Endothelial cell of umbilical vein (primary cell): ENCODE results near the gene PHPT1. TPM values are rescaled to one million over a fixed set of nuclear protein-coding genes. Genes with fewer than 3 reads are reported as not detected.
"Not testable (repeated sequence)": the region's sequence is repeated elsewhere in the genome, so short reads cannot be mapped to it uniquely, and the experiment has no call there.

Experiments
- BruUV-seq: library from RNA; stranded (reverse); fragments of 400-500 nt; replicated peaks from 2 replicates; lab custom pipeline; 2021; lab: Mats Ljungman, UMichigan
- CTCF ChIA-PET: fragments of 300-600, 350-600 bp; sonication (Branson Sonifier 250); formaldehyde crosslinking; loops from one replicate; lab custom pipeline; 2021; ENCODE audit warnings: antibody characterized with exemption, inconsistent platforms; lab: Charles Lee
- POLR2A ChIA-PET: fragments of 300-600, 350-600 bp; sonication (Branson Sonifier 250); formaldehyde crosslinking; loops from one replicate; lab custom pipeline; 2021; ENCODE audit warnings: antibody characterized with exemption, inconsistent platforms; lab: Charles Lee
- DNase-seq: peaks from one replicate; pipeline ENCODE4 v3.0.0-alpha.2; 2011; ENCODE audit warnings: low read depth, low spot score
- FAIRE-seq: peaks from 2 replicates; lab custom pipeline; 2011; peaks lifted over from hg19 to GRCh38; lab: Jason Lieb, UNC
- H2AFZ ChIP-seq: 2 replicates; pipeline ENCODE4 v1.6.0; 2012; ENCODE audit warnings: low read depth, low read length, control low read depth, inconsistent platforms
- H3K27ac ChIP-seq: 2 replicates; pipeline ENCODE4 v1.5.1; 2011; ENCODE audit warnings: low read depth, mild to moderate bottlenecking, control low read depth, low read length, moderate library complexity; ENCODE audit not compliant: insufficient read depth
- H3K27me3 ChIP-seq, 2 experiments: 2 replicates each; pipeline versions ENCODE4 v1.6.0 to v1.6.1; 2011; ENCODE audit warnings: low read length in 2 of 2, mixed read lengths in 1 of 2; ENCODE audit not compliant: control insufficient read depth in 2 of 2, insufficient read depth in 2 of 2
- H3K36me3 ChIP-seq, 2 experiments: 2 replicates in 1 of 2; 3 replicates in 1 of 2; pipeline ENCODE4 v1.5.1; 2011; ENCODE audit warnings: low read length in 2 of 2, mild to moderate bottlenecking in 1 of 2, moderate library complexity in 1 of 2; ENCODE audit not compliant: control insufficient read depth in 2 of 2, insufficient read depth in 2 of 2; ENCODE audit errors: extremely low read depth in 1 of 2
- H3K4me1 ChIP-seq: 3 replicates; pipeline ENCODE4 v1.5.1; 2011; ENCODE audit warnings: mild to moderate bottlenecking, low read length; ENCODE audit not compliant: control insufficient read depth, insufficient read depth; ENCODE audit errors: extremely low read depth
- H3K4me2 ChIP-seq: 2 replicates; pipeline ENCODE4 v1.6.1; 2011; ENCODE audit warnings: low read length, control low read depth, mixed read lengths; ENCODE audit not compliant: insufficient read depth
- H3K4me3 ChIP-seq, 3 experiments: fragments of 200-600 bp in 1 of 3; sonication (generic), shearing (Covaris generic) in 1 of 3; replicated peaks in 1 of 3; 2 replicates each; pipeline ENCODE4 v1.5.1; 2011 to 2016; ENCODE audit warnings: control low read depth in 3 of 3, low read length in 3 of 3, mild to moderate bottlenecking in 2 of 3, inconsistent platforms in 1 of 3, low read depth in 1 of 3, moderate library complexity in 1 of 3; ENCODE audit not compliant: insufficient read depth in 1 of 3
- H3K79me2 ChIP-seq: 2 replicates; pipeline ENCODE4 v1.6.0; 2012; ENCODE audit warnings: low read length, inconsistent platforms; ENCODE audit not compliant: control insufficient read depth, insufficient read depth
- H3K9ac ChIP-seq: replicated peaks from 2 replicates; pipeline ENCODE3; 2011; ENCODE audit warnings: low read length, control low read depth; ENCODE audit not compliant: insufficient read depth; ENCODE audit errors: extremely low read depth
- H3K9me1 ChIP-seq: replicated peaks from 3 replicates; pipeline ENCODE4 v1.6.0; 2011; ENCODE audit warnings: mild to moderate bottlenecking, low read length; ENCODE audit not compliant: control insufficient read depth, insufficient read depth; ENCODE audit errors: extremely low read depth
- H3K9me3 ChIP-seq: replicated peaks from 2 replicates; pipeline ENCODE4 v1.5.1; 2012; ENCODE audit warnings: low read length, inconsistent platforms; ENCODE audit not compliant: control insufficient read depth, insufficient read depth
- H4K20me1 ChIP-seq: replicated peaks from 2 replicates; pipeline ENCODE3; 2011; ENCODE audit warnings: mild to moderate bottlenecking, low read length; ENCODE audit not compliant: control insufficient read depth, insufficient read depth; ENCODE audit errors: extremely low read depth
- EZH2 ChIP-seq: IDR thresholded peaks from 2 replicates; pipeline ENCODE4 v1.6.1; 2012; ENCODE audit warnings: borderline replicate concordance, low read depth, mild to moderate bottlenecking, moderate library complexity, low read length, inconsistent platforms; ENCODE audit not compliant: severe bottlenecking
- FOS ChIP-seq: IDR thresholded peaks from 2 replicates; pipeline ENCODE4 v1.6.1; 2011; ENCODE audit warnings: mild to moderate bottlenecking, low read length, moderate library complexity, borderline replicate concordance; ENCODE audit not compliant: insufficient read depth
- GATA2 ChIP-seq: IDR thresholded peaks from 2 replicates; pipeline ENCODE4 v1.7.0; 2011; ENCODE audit warnings: low read depth, mild to moderate bottlenecking, moderate library complexity, mixed read lengths, low read length; ENCODE audit not compliant: insufficient read length, insufficient read depth
- JUN ChIP-seq: IDR thresholded peaks from 2 replicates; pipeline ENCODE4 v1.6.1; 2011; ENCODE audit warnings: borderline replicate concordance, low read depth; ENCODE audit not compliant: insufficient read length, insufficient read depth
- MYC ChIP-seq: IDR thresholded peaks from one replicate; pipeline ENCODE4 v1.6.1; 2011; ENCODE audit warnings: mild to moderate bottlenecking, low read depth, low read length
- POLR2A ChIP-seq: IDR thresholded peaks from 2 replicates; pipeline ENCODE4 v1.6.1; 2012; ENCODE audit warnings: low read depth, mild to moderate bottlenecking, control low read depth, low read length
- POLR2AphosphoS5 ChIP-seq: IDR thresholded peaks from 2 replicates; pipeline ENCODE4 v1.6.1; 2012; ENCODE audit warnings: low read depth, mild to moderate bottlenecking, control low read depth, low read length, moderate library complexity; ENCODE audit not compliant: insufficient read depth
- dilution Hi-C: fragments of 300-500 bp; cut with MboI; formaldehyde crosslinking; loops from one replicate; pipeline ENCODE4 v1.15.0; 2019; ENCODE audit warnings: low sequenced_read_pairs; ENCODE audit not compliant: extremely low pct_ligation_motif_present
- intact Hi-C: fragments of 100-400 bp; cut with micrococcal nuclease; formaldehyde crosslinking; loops from one replicate; pipeline ENCODE4 v1.10.0; 2022
- polyA plus RNA-seq, 4 experiments: library from polyadenylated mRNA; depleted of rRNA in 3 of 4; stranded (reverse) in 3 of 4; unstranded in 1 of 4; fragments of >200 nt; gene quantifications; 2 replicates each; pipeline versions ENCODE4 v1.2.1 to v1.2.3, GENCODE V29; 2011 to 2012; ENCODE audit warnings: missing spikeins in 1 of 4
- total RNA-seq: library from RNA; stranded (reverse); gene quantifications from 2 replicates; pipeline ENCODE4 v1.2.3, GENCODE V29; 2021
- TF ChIP-seq, protein P1 (sequence below), 2 donors: IDR thresholded peaks; 1 replicate in 1 of 2; 2 replicates in 1 of 2; pipeline ENCODE4 v1.5.1; 2011; ENCODE audit warnings: low read length in 2 of 2, mild to moderate bottlenecking in 2 of 2, moderate library complexity in 2 of 2, control low read depth in 1 of 2, inconsistent platforms in 1 of 2, low read depth in 1 of 2; ENCODE audit not compliant: insufficient read depth in 1 of 2; ENCODE audit errors: extremely low read depth in 1 of 2
- TF ChIP-seq, protein P2 (sequence below): IDR thresholded peaks from 2 replicates; pipeline ENCODE4 v1.6.1; 2011; ENCODE audit not compliant: insufficient read depth, insufficient read length

PHPT1 gene
- total and polyA plus RNA-seq, 2 donors (not counting 3 experiments of a cell fraction or from before 2014, with no cell fraction given): 139 to 319 TPM

DNA sequence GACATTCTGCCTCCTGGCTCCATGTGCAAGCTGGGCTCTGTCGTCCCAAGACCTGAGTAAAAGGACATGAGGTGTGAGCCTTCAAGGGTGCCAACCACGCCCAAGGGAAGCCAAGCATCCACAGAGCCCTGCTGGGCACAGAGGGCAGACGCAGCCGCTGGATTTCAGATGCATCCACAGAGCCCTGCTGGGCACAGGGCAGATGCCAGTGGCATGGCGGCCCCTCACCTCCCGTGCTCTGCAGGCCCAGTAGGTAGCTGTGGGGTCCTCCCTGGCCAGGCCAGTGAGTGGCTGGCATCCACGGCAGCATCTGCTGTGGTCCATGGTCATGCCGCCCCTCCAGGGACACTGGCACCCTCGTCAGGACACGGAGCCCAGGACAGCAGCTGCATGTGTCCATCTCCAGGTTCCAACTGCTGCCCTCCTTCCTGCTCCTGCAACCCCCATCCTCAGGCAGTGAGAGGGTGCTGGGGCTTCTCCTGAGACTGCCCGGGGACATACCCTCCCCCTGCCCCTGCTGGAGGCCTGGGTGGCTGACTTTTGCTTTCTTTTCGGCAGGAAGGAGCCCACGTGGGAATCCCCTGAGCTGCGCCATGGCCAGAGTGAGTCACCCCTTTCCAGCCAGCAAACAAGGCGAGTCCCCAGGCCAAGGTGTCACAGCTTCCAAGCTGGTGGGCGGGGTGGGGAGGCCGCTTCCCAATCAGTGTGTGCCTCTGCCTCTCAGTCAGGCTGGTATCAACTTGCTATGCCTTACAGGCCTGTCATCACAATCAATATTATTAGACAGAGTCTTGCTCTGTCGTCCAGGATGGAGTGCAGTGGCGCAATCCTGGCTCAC lies 33.1 kb downstream of the PHPT1 start:
- DNase-seq (peak; percentile 51), FAIRE-seq (peak; percentile 72)
- BruUV-seq: no TSS peak
- H3K27ac ChIP-seq: no peak overlapping the region
- no peaks in the 10 kb centered on the region for H3K36me3 ChIP-seq
- peak overlapping the region; percentile 9 for H2AFZ ChIP-seq
- peaks cover 7% of the 10 kb centered on the region for H3K79me2 ChIP-seq
- H3K9me1 ChIP-seq: no peaks in the 10 kb centered on the region
- dilution Hi-C loops (no loop called here), intact Hi-C loops (no loop called here)
- H3K9ac ChIP-seq: no peak overlapping the region
- H3K4me3 ChIP-seq: no peak overlapping the region
- no peaks in the 10 kb centered on the region for H3K9me3 ChIP-seq
- H4K20me1 ChIP-seq: no peaks in the 10 kb centered on the region
- peaks cover 10% of the 10 kb centered on the region for H3K4me1 ChIP-seq
- H3K4me2 ChIP-seq: no peak overlapping the region
- H3K27me3 ChIP-seq: no peaks in the 10 kb centered on the region
- ChIA-PET POLR2A (no interaction called here), CTCF (interaction anchor here (1.1 kb wide), 1 partner anchor 35 kb away, joined by 3 read pairs; no protein-coding TSS in a partner anchor)
- TF ChIP-seq JUN (no peak), FOS (peak; percentile 10), POLR2AphosphoS5 (no peak), MYC (no peak), EZH2 (no peak), GATA2 (no peak), POLR2A (no peak)
- TF ChIP-seq, protein P1, sequence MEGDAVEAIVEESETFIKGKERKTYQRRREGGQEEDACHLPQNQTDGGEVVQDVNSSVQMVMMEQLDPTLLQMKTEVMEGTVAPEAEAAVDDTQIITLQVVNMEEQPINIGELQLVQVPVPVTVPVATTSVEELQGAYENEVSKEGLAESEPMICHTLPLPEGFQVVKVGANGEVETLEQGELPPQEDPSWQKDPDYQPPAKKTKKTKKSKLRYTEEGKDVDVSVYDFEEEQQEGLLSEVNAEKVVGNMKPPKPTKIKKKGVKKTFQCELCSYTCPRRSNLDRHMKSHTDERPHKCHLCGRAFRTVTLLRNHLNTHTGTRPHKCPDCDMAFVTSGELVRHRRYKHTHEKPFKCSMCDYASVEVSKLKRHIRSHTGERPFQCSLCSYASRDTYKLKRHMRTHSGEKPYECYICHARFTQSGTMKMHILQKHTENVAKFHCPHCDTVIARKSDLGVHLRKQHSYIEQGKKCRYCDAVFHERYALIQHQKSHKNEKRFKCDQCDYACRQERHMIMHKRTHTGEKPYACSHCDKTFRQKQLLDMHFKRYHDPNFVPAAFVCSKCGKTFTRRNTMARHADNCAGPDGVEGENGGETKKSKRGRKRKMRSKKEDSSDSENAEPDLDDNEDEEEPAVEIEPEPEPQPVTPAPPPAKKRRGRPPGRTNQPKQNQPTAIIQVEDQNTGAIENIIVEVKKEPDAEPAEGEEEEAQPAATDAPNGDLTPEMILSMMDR (IDR thresholded peaks at IDR 0.05; ENCODE audit: extremely low read depth in 1 of 2, insufficient read depth in 1 of 2, low read depth in 1 of 2, low read length in 2 of 2): no peak
- TF ChIP-seq, protein P2, sequence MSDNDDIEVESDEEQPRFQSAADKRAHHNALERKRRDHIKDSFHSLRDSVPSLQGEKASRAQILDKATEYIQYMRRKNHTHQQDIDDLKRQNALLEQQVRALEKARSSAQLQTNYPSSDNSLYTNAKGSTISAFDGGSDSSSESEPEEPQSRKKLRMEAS: peak; percentile 43

DNA sequence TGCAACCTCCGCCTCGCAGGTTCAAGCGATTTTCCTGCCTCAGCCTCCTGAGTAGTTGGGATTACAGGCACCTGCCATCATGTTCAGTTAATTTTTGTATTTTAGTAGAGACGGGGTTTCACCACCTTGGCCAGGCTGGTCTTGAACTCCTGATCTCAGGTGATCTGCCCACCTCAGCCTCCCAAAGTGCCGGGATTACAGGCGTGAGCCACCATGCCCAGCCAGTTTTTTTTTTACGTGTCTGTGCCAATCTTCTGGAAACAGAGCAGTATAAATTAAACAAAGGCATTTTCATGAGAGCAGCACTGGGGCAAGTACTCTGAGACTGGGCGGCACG lies 33.7 kb downstream of the PHPT1 start:
- H3K4me1 ChIP-seq: peaks cover 14% of the 10 kb centered on the region
- peaks cover 12% of the 10 kb centered on the region for H3K79me2 ChIP-seq
- DNase-seq, H3K4me2 ChIP-seq, H3K36me3 ChIP-seq, POLR2A ChIA-PET, H3K9ac ChIP-seq, dilution Hi-C loops, BruUV-seq, H4K20me1 ChIP-seq, H3K4me3 ChIP-seq, intact Hi-C loops, FAIRE-seq, CTCF ChIA-PET, H3K27me3 ChIP-seq, H3K27ac ChIP-seq, H3K9me1 ChIP-seq, H2AFZ ChIP-seq, H3K9me3 ChIP-seq: not testable (repeated sequence)
